ENCODE data around the gene CT45A1. TPM values are rescaled to one million over a fixed set of nuclear protein-coding genes. Genes with fewer than 3 reads are reported as not detected.
"Not testable (repeated sequence)": the region's sequence is repeated elsewhere in the genome, so short reads cannot be mapped to it uniquely, and the experiment has no call there.

Gene CT45A1
- total and polyA plus RNA-seq, 2 donors (not counting 1 experiment from before 2014, with no cell fraction given) = not detected

DNA sequence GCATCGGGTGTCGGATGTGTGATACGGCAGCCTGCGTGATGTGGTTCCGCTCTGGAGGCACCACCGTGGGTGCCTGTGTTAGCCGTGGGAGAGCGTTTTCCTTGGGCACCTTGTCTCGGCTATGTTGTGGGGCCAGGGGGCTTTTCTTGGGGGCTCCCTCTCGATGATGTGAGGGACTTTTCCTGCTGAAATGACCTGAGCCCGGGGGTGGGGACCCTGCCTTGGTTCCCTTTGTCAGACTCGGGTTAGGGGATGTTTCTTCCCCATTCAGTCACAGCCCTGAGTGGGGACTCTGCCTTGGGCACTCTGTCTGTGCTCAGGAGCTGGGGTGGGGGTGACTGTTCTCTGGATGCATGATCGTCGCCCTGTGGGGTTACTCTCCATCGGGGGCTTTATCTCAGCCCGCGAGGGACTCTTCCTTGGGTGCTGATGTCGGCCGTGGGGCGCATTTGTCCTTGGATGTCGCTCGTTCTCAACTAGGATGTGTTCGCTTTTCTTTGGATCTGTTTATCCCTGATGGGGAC is 27.8 kb downstream of the CT45A1 start:
- Histone ChIP-seq H3K27ac (ENCODE audit: low read length in 2 of 2) (no peak overlapping the region), H3K9ac (ENCODE audit: low read length) (no peak overlapping the region), H4K20me1 (ENCODE audit: control insufficient read depth, insufficient read depth, low read length, poor library complexity, severe bottlenecking) (no peaks in the 10 kb centered on the region), H3K36me3 (replicated peaks in 1 of 2; ENCODE audit: control extremely low read depth in 1 of 2, control insufficient read depth in 1 of 2, extremely low read depth in 1 of 2, insufficient read depth in 2 of 2, low read length in 1 of 2) (no peaks in the 10 kb centered on the region), H2AFZ (ENCODE audit: insufficient read depth, low read depth, low read length, poor library complexity, severe bottlenecking) (no peak overlapping the region), H3K79me2 (ENCODE audit: control insufficient read depth, insufficient read depth, low read length) (no peaks in the 10 kb centered on the region), H3K9me3 (ENCODE audit: control extremely low read depth in 1 of 3, control insufficient read depth in 2 of 3, insufficient read depth in 1 of 3, low read length in 2 of 3) (no peaks in the 10 kb centered on the region), H3K4me1 (ENCODE audit: control insufficient read depth in 2 of 2, insufficient read depth in 2 of 2, low read length in 2 of 2) (no peaks in the 10 kb centered on the region), H3K4me3 (ENCODE audit: control extremely low read depth in 1 of 5, extremely low read depth in 1 of 5, insufficient read depth in 1 of 5, low read depth in 2 of 5, low read length in 4 of 5) (no peak overlapping the region), H3K27me3 (replicated peaks in 1 of 4; ENCODE audit: control extremely low read depth in 1 of 4, control insufficient read depth in 3 of 4, insufficient read depth in 4 of 4, low read length in 3 of 4) (no peaks in the 10 kb centered on the region), H3K4me2 (replicated peaks; ENCODE audit: low read depth, low read length, poor library complexity, severe bottlenecking) (no peak overlapping the region)
- intact Hi-C loops (cut with micrococcal nuclease) = no loop called here
- H3K4me1 Mint-ChIP-seq = peaks cover 4% of the 10 kb centered on the region
- no peak for TF ChIP-seq EZH2 (IDR thresholded peaks at IDR 0.05; ENCODE audit: borderline replicate concordance, insufficient read depth, low read depth, low read length, poor library complexity, severe bottlenecking)
- TF ChIP-seq, protein P1, sequence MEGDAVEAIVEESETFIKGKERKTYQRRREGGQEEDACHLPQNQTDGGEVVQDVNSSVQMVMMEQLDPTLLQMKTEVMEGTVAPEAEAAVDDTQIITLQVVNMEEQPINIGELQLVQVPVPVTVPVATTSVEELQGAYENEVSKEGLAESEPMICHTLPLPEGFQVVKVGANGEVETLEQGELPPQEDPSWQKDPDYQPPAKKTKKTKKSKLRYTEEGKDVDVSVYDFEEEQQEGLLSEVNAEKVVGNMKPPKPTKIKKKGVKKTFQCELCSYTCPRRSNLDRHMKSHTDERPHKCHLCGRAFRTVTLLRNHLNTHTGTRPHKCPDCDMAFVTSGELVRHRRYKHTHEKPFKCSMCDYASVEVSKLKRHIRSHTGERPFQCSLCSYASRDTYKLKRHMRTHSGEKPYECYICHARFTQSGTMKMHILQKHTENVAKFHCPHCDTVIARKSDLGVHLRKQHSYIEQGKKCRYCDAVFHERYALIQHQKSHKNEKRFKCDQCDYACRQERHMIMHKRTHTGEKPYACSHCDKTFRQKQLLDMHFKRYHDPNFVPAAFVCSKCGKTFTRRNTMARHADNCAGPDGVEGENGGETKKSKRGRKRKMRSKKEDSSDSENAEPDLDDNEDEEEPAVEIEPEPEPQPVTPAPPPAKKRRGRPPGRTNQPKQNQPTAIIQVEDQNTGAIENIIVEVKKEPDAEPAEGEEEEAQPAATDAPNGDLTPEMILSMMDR (IDR thresholded peaks at IDR 0.05) = no peak
- DNase-seq (no peak), ATAC-seq (ENCODE audit: low read depth) (no peak)
- H3K27ac Mint-ChIP-seq = no peak overlapping the region
- H3K4me3 Mint-ChIP-seq = no peak overlapping the region
- no peaks in the 10 kb centered on the region for H3K27me3 Mint-ChIP-seq
- POLR2A ChIA-PET = no interaction called here
- CTCF ChIA-PET = no interaction called here
- WGBS (ENCODE audit: insufficient coverage) = 89% methylated on average over 9 of the region's 23 CpGs
- H3K9me3 Mint-ChIP-seq (ENCODE audit: insufficient read depth) = no peaks in the 10 kb centered on the region

- H3K4me3 ChIP-seq (ENCODE audit: control extremely low read depth in 1 of 5, extremely low read depth in 1 of 5, insufficient read depth in 1 of 5, low read depth in 2 of 5, low read length in 4 of 5); H3K4me3 Mint-ChIP-seq; H3K27ac Mint-ChIP-seq; H3K27ac ChIP-seq (ENCODE audit: low read length in 2 of 2); H3K9me3 Mint-ChIP-seq (ENCODE audit: insufficient read depth); H3K4me2 ChIP-seq (replicated peaks; ENCODE audit: low read depth, low read length, poor library complexity, severe bottlenecking); H4K20me1 ChIP-seq (ENCODE audit: control insufficient read depth, insufficient read depth, low read length, poor library complexity, severe bottlenecking); H3K36me3 ChIP-seq (replicated peaks in 1 of 2; ENCODE audit: control extremely low read depth in 1 of 2, control insufficient read depth in 1 of 2, extremely low read depth in 1 of 2, insufficient read depth in 2 of 2, low read length in 1 of 2); H2AFZ ChIP-seq (ENCODE audit: insufficient read depth, low read depth, low read length, poor library complexity, severe bottlenecking); intact Hi-C loops (cut with micrococcal nuclease); CTCF ChIA-PET; H3K27me3 Mint-ChIP-seq; H3K9me3 ChIP-seq (ENCODE audit: control extremely low read depth in 1 of 3, control insufficient read depth in 2 of 3, insufficient read depth in 1 of 3, low read length in 2 of 3); H3K9ac ChIP-seq (ENCODE audit: low read length); H3K4me1 ChIP-seq (ENCODE audit: control insufficient read depth in 2 of 2, insufficient read depth in 2 of 2, low read length in 2 of 2); DNase-seq; POLR2A ChIA-PET; H3K4me1 Mint-ChIP-seq; ATAC-seq (ENCODE audit: low read depth); H3K79me2 ChIP-seq (ENCODE audit: control insufficient read depth, insufficient read depth, low read length); H3K27me3 ChIP-seq (replicated peaks in 1 of 4; ENCODE audit: control extremely low read depth in 1 of 4, control insufficient read depth in 3 of 4, insufficient read depth in 4 of 4, low read length in 3 of 4): not testable (repeated sequence)
- no CpG with 5 or more reads among the region's 4 CpGs for WGBS (ENCODE audit: insufficient coverage)
These were observed 31.3 kb downstream of the CT45A1 start for GRCh38 chrX:135744739-135745138.

DNA sequence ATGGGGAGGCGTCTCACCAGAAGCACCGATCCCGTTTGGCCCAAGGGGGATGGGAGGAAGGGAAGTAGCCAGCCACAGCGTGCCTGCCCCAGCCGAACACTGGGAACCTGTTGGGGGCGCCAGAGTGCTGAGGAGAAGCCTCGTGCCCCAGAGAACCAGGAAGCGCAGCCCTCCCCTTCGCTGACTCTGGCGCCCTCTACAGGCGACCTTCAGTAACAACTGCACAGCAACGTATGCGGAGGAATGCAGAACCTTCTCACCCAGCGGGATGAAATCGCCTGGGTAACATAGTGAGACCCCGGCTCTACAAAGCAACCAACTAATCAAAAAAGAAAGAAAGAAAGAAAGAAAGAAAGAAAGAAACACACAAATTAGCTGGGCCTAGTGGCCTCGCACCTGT is 54.7 kb downstream of the CT45A1 start, which contains the start of gene CT45A3:
Gene CT45A3, minus strand, starts transcription at position 101 of the 400 bp plus-strand sequence. CDS start 3,747 bp downstream, outside the sequence.
- WGBS (ENCODE audit: insufficient coverage) = no CpG with 5 or more reads among the region's 17 CpGs
- H3K4me1 Mint-ChIP-seq; ATAC-seq (ENCODE audit: low read depth): not testable (repeated sequence)

More for the DNA sequence above, 54.7 kb downstream of the CT45A1 start, which contains the start of gene CT45A3:
- H3K36me3 ChIP-seq (replicated peaks in 1 of 2; ENCODE audit: control extremely low read depth in 1 of 2, control insufficient read depth in 1 of 2, extremely low read depth in 1 of 2, insufficient read depth in 2 of 2, low read length in 1 of 2); intact Hi-C loops (cut with micrococcal nuclease); H3K27ac Mint-ChIP-seq; H3K9me3 ChIP-seq (ENCODE audit: control extremely low read depth in 1 of 3, control insufficient read depth in 2 of 3, insufficient read depth in 1 of 3, low read length in 2 of 3); H3K9ac ChIP-seq (ENCODE audit: low read length); H3K4me1 ChIP-seq (ENCODE audit: control insufficient read depth in 2 of 2, insufficient read depth in 2 of 2, low read length in 2 of 2); H3K4me3 ChIP-seq (ENCODE audit: control extremely low read depth in 1 of 5, extremely low read depth in 1 of 5, insufficient read depth in 1 of 5, low read depth in 2 of 5, low read length in 4 of 5); H3K4me2 ChIP-seq (replicated peaks; ENCODE audit: low read depth, low read length, poor library complexity, severe bottlenecking); H3K27me3 Mint-ChIP-seq; H3K79me2 ChIP-seq (ENCODE audit: control insufficient read depth, insufficient read depth, low read length); CTCF ChIA-PET; H4K20me1 ChIP-seq (ENCODE audit: control insufficient read depth, insufficient read depth, low read length, poor library complexity, severe bottlenecking); H3K27ac ChIP-seq (ENCODE audit: low read length in 2 of 2); H2AFZ ChIP-seq (ENCODE audit: insufficient read depth, low read depth, low read length, poor library complexity, severe bottlenecking); POLR2A ChIA-PET; H3K4me3 Mint-ChIP-seq; DNase-seq; H3K9me3 Mint-ChIP-seq (ENCODE audit: insufficient read depth); H3K27me3 ChIP-seq (replicated peaks in 1 of 4; ENCODE audit: control extremely low read depth in 1 of 4, control insufficient read depth in 3 of 4, insufficient read depth in 4 of 4, low read length in 3 of 4): not testable (repeated sequence)
